Measurements from ENCODE around the gene RPS27. TPM values are rescaled to one million over a fixed set of nuclear protein-coding genes. Genes with fewer than 3 reads are reported as not detected.
A peak's percentile ranks its signal among the peaks of the same experiment; 100 is the strongest.

The RPS27 gene
- polyA plus RNA-seq, 2 of the 4 experiments (the other 2 are of a cell fraction) = 4,831 to 5,586 TPM

- TF ChIP-seq RCOR1 (IDR thresholded peaks at IDR 0.05; ENCODE audit: low read depth, low read length) (no peak), TP53 (CRISPR knock-in tag; IDR thresholded peaks at IDR 0.05) (no peak), HDAC2 (IDR thresholded peaks at IDR 0.05) (no peak), HES2 (IDR thresholded peaks at IDR 0.05) (no peak), CHD4 (IDR thresholded peaks at IDR 0.05; ENCODE audit: borderline replicate concordance) (no peak), KDM5A (IDR thresholded peaks at IDR 0.05) (0 out of 2 replicates have a peak, but pooled peaks have one; percentile 23), ZSCAN20 (CRISPR knock-in tag; IDR thresholded peaks at IDR 0.05) (no peak), RFX5 (IDR thresholded peaks at IDR 0.05) (no peak), POLR2AphosphoS2 (conservative IDR thresholded peaks at IDR 0.05; ENCODE audit: low read length) (no peak; the same call in 1 of the 2 replicates), ZNF302 (CRISPR knock-in tag; IDR thresholded peaks at IDR 0.05) (no peak), PBX3 (IDR thresholded peaks at IDR 0.05) (no peak), TFCP2L1 (CRISPR knock-in tag; IDR thresholded peaks at IDR 0.05) (peak; percentile 82; the same call in 1 of the 2 replicates), ATOH8 (CRISPR knock-in tag; IDR thresholded peaks at IDR 0.05; ENCODE audit: low read depth) (no peak; the same call in 1 of the 2 replicates), NFE2L2 (conservative IDR thresholded peaks at IDR 0.05; ENCODE audit: low read length) (no peak), ZC3H11A (IDR thresholded peaks at IDR 0.05) (no peak), BCL3 (IDR thresholded peaks at IDR 0.05) (peak; percentile 55; the same call in 1 of the 3 replicates), FOSB (CRISPR knock-in tag; IDR thresholded peaks at IDR 0.05) (no peak), RARB (CRISPR knock-in tag; IDR thresholded peaks at IDR 0.05) (no peak), GATA3 (IDR thresholded peaks at IDR 0.05; ENCODE audit: borderline replicate concordance) (peak; percentile 29; the same call in 1 of the 2 replicates), MAX (IDR thresholded peaks at IDR 0.05) (peak; percentile 58), SMC3 (IDR thresholded peaks at IDR 0.05) (no peak; the same call in 2 of the 3 replicates), FOSL2 (IDR thresholded peaks at IDR 0.05) (no peak), FOSL2 (CRISPR knock-in tag; IDR thresholded peaks at IDR 0.05) (no peak), FOXS1 (CRISPR knock-in tag; IDR thresholded peaks at IDR 0.05) (no peak), EHF (CRISPR knock-in tag; IDR thresholded peaks at IDR 0.05) (0 out of 2 replicates have a peak, but pooled peaks have one; percentile 47), JUN (IDR thresholded peaks at IDR 0.05) (peak; percentile 79 to 85; a peak in 4 of 5 replicates), EHMT2 (IDR thresholded peaks at IDR 0.05; ENCODE audit: low read depth) (no peak), HOXB13 (CRISPR knock-in tag; IDR thresholded peaks at IDR 0.05; ENCODE audit: low read depth) (no peak), NPAS2 (CRISPR knock-in tag; IDR thresholded peaks at IDR 0.05; ENCODE audit: borderline replicate concordance) (no peak), ELK1 (IDR thresholded peaks at IDR 0.05; ENCODE audit: low read depth, low read length) (no peak)
Observed at GRCh38 chr1:153958111-153958960, 32.2 kb upstream of the RPS27 start, which contains the start of gene CRTC2 (continued).
